AG09319 (cell line): ENCODE results near the gene ZNF212.

ENCODE experiments used
- DNase-seq: peaks from one replicate; pipeline ENCODE4 v3.0.0-alpha.2; 2010; ENCODE audit warnings: low read depth; ENCODE audit errors: extremely low read depth
- CTCF ChIP-seq: IDR thresholded peaks from 2 replicates; pipeline ENCODE4 v1.5.1; 2011; ENCODE audit warnings: low read depth, mild to moderate bottlenecking, inconsistent platforms, low read length, moderate library complexity

Gene ZNF212

GRCh38 chr7:149289856-149290255 lies 50.4 kb downstream of the ZNF212 start:
- DNase-seq = no peak
- TF ChIP-seq CTCF = no peak

- no peak for TF ChIP-seq CTCF
- DNase-seq = no peak
These were observed 51.8 kb downstream of the ZNF212 start for GRCh38 chr7:149291036-149291780.

GRCh38 chr7:149291781-149292461 lies 52.5 kb downstream of the ZNF212 start:
- DNase-seq = no peak
- no peak for TF ChIP-seq CTCF

- DNase-seq = no peak
- no peak for TF ChIP-seq CTCF
These were observed 53.0 kb downstream of the ZNF212 start for GRCh38 chr7:149292462-149292823.

- TF ChIP-seq CTCF = no peak
- no peak for DNase-seq
These were observed 53.9 kb downstream of the ZNF212 start for GRCh38 chr7:149293338-149293737.

- DNase-seq = no peak
- no peak for TF ChIP-seq CTCF
These were observed 54.6 kb downstream of the ZNF212 start for GRCh38 chr7:149293946-149294633.
